GM12878 (cell line): ENCODE results near the gene RNASEH2A. TPM values are rescaled to one million over a fixed set of nuclear protein-coding genes. Genes with fewer than 3 reads are reported as not detected.

Source experiments
- BACH1 ChIP-seq: fragments of 450-650 bp; IDR thresholded peaks from 2 replicates; pipeline ENCODE4 v1.6.1; 2017; ENCODE audit warnings: mild to moderate bottlenecking, borderline replicate concordance
- BRCA1 ChIP-seq: IDR thresholded peaks from 2 replicates; pipeline ENCODE4 v1.6.1; 2011; ENCODE audit warnings: low read depth, low read length, improper control_type of control experiment
- CHD1 ChIP-seq: IDR thresholded peaks from 2 replicates; pipeline ENCODE4 v1.6.1; 2012; ENCODE audit warnings: low read depth, low read length, improper control_type of control experiment
- LARP7 ChIP-seq: fragments of 450-650 bp; IDR thresholded peaks from 2 replicates; pipeline ENCODE4 v1.6.1; 2017; ENCODE audit warnings: mild to moderate bottlenecking
- POLR2AphosphoS5 ChIP-seq: IDR thresholded peaks from 2 replicates; pipeline ENCODE4 v1.6.1; 2011; ENCODE audit warnings: mild to moderate bottlenecking, low read length, inconsistent platforms
- POU2F2 ChIP-seq: IDR thresholded peaks from 3 replicates; pipeline ENCODE4 v1.6.1; 2011; ENCODE audit warnings: low read depth, mild to moderate bottlenecking, low read length, borderline replicate concordance
- SMAD1 ChIP-seq: fragments of 450-650 bp; IDR thresholded peaks from 2 replicates; pipeline ENCODE4 v1.6.1; 2018; ENCODE audit warnings: mild to moderate bottlenecking, low read depth; ENCODE audit not compliant: partially characterized antibody
- YBX1 ChIP-seq: fragments of 450-650 bp; IDR thresholded peaks from 2 replicates; pipeline ENCODE4 v1.6.1; 2016; ENCODE audit warnings: antibody characterized with exemption
- ZNF207 ChIP-seq: fragments of 450-650 bp; IDR thresholded peaks from 2 replicates; pipeline ENCODE4 v1.6.1; 2014; ENCODE audit warnings: antibody characterized with exemption, mild to moderate bottlenecking, borderline replicate concordance
- ZNF217 ChIP-seq: fragments of 450-650 bp; IDR thresholded peaks from 2 replicates; pipeline ENCODE4 v1.6.1; 2017; ENCODE audit warnings: antibody characterized with exemption, mild to moderate bottlenecking
- ZNF622 ChIP-seq: fragments of 450-650 bp; IDR thresholded peaks from 2 replicates; pipeline ENCODE4 v1.6.1; 2017; ENCODE audit warnings: mild to moderate bottlenecking, inconsistent platforms
- polyA plus RNA-seq, 11 experiments: library from polyadenylated mRNA; depleted of rRNA in 4 of 11; unstranded in 6 of 11; stranded (reverse) in 5 of 11; fragments of >200 nt; fragmentation: Nextera tagmentation in 4 of 11; fragmentation: Illumina TruSeq in 1 of 11; extraction: Ambion mirVana in 4 of 11; extraction: Trizol in 1 of 11; gene quantifications; 1 replicate in 1 of 11; 2 replicates in 10 of 11; pipeline versions ENCODE4 v1.2.1 to v1.2.3, GENCODE V29; 2011 to 2016; ENCODE audit warnings: inconsistent platforms in 2 of 11, missing spikeins in 2 of 11, low read depth in 1 of 11
- total RNA-seq, 4 experiments: library from RNA; depleted of rRNA in 3 of 4; stranded (reverse); fragments of >200 nt in 3 of 4; fragmentation: Illumina TruSeq in 1 of 4; extraction: Trizol in 1 of 4; gene quantifications; 2 replicates each; pipeline versions ENCODE4 v1.2.1 to v1.2.3, GENCODE V29; 2013 to 2021
- TF ChIP-seq, protein P1 (sequence below): fragments of 450-650 bp; IDR thresholded peaks from 2 replicates; pipeline ENCODE4 v1.6.1; 2017; ENCODE audit warnings: antibody characterized with exemption, mild to moderate bottlenecking, moderate library complexity
- TF ChIP-seq, protein P2 (sequence below): IDR thresholded peaks from 2 replicates; pipeline ENCODE4 v1.6.1; 2012; ENCODE audit warnings: low read length, inconsistent platforms
- TF ChIP-seq, protein P3 (sequence below): fragments of 450-650 bp; formaldehyde crosslinking; IDR thresholded peaks from 2 replicates; pipeline ENCODE4 v1.4.0; 2020; ENCODE audit warnings: mild to moderate bottlenecking, moderate library complexity
- TF ChIP-seq, protein P4 (sequence below): fragments of 450-650 bp; IDR thresholded peaks from 2 replicates; pipeline ENCODE4 v1.6.1; 2016; ENCODE audit warnings: mild to moderate bottlenecking
- TF ChIP-seq, protein P5 (sequence below): fragments of 450-650 bp; formaldehyde crosslinking; IDR thresholded peaks from 2 replicates; pipeline ENCODE4 v1.5.0; 2022; ENCODE audit warnings: mild to moderate bottlenecking, missing genetic modification characterization

RNASEH2A gene
- total and polyA plus RNA-seq, 10 of the 15 experiments (the other 5 are each of a cell fraction or from before 2014, with no cell fraction given), result 17.4 to 103 (median 40.4) TPM

DNA sequence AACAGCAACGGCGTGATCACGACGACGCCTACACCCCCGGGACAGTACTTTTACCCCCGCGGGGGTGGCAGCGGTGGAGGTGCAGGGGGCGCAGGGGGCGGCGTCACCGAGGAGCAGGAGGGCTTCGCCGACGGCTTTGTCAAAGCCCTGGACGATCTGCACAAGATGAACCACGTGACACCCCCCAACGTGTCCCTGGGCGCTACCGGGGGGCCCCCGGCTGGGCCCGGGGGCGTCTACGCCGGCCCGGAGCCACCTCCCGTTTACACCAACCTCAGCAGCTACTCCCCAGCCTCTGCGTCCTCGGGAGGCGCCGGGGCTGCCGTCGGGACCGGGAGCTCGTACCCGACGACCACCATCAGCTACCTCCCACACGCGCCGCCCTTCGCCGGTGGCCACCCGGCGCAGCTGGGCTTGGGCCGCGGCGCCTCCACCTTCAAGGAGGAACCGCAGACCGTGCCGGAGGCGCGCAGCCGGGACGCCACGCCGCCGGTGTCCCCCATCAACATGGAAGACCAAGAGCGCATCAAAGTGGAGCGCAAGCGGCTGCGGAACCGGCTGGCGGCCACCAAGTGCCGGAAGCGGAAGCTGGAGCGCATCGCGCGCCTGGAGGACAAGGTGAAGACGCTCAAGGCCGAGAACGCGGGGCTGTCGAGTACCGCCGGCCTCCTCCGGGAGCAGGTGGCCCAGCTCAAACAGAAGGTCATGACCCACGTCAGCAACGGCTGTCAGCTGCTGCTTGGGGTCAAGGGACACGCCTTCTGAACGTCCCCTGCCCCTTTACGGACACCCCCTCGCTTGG lies 14.1 kb upstream of the RNASEH2A start (continued):
- TF ChIP-seq, protein P1, sequence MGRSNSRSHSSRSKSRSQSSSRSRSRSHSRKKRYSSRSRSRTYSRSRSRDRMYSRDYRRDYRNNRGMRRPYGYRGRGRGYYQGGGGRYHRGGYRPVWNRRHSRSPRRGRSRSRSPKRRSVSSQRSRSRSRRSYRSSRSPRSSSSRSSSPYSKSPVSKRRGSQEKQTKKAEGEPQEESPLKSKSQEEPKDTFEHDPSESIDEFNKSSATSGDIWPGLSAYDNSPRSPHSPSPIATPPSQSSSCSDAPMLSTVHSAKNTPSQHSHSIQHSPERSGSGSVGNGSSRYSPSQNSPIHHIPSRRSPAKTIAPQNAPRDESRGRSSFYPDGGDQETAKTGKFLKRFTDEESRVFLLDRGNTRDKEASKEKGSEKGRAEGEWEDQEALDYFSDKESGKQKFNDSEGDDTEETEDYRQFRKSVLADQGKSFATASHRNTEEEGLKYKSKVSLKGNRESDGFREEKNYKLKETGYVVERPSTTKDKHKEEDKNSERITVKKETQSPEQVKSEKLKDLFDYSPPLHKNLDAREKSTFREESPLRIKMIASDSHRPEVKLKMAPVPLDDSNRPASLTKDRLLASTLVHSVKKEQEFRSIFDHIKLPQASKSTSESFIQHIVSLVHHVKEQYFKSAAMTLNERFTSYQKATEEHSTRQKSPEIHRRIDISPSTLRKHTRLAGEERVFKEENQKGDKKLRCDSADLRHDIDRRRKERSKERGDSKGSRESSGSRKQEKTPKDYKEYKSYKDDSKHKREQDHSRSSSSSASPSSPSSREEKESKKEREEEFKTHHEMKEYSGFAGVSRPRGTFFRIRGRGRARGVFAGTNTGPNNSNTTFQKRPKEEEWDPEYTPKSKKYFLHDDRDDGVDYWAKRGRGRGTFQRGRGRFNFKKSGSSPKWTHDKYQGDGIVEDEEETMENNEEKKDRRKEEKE, result no peak
- TF ChIP-seq, protein P2, sequence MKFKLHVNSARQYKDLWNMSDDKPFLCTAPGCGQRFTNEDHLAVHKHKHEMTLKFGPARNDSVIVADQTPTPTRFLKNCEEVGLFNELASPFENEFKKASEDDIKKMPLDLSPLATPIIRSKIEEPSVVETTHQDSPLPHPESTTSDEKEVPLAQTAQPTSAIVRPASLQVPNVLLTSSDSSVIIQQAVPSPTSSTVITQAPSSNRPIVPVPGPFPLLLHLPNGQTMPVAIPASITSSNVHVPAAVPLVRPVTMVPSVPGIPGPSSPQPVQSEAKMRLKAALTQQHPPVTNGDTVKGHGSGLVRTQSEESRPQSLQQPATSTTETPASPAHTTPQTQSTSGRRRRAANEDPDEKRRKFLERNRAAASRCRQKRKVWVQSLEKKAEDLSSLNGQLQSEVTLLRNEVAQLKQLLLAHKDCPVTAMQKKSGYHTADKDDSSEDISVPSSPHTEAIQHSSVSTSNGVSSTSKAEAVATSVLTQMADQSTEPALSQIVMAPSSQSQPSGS, result no peak
- TF ChIP-seq, protein P3, sequence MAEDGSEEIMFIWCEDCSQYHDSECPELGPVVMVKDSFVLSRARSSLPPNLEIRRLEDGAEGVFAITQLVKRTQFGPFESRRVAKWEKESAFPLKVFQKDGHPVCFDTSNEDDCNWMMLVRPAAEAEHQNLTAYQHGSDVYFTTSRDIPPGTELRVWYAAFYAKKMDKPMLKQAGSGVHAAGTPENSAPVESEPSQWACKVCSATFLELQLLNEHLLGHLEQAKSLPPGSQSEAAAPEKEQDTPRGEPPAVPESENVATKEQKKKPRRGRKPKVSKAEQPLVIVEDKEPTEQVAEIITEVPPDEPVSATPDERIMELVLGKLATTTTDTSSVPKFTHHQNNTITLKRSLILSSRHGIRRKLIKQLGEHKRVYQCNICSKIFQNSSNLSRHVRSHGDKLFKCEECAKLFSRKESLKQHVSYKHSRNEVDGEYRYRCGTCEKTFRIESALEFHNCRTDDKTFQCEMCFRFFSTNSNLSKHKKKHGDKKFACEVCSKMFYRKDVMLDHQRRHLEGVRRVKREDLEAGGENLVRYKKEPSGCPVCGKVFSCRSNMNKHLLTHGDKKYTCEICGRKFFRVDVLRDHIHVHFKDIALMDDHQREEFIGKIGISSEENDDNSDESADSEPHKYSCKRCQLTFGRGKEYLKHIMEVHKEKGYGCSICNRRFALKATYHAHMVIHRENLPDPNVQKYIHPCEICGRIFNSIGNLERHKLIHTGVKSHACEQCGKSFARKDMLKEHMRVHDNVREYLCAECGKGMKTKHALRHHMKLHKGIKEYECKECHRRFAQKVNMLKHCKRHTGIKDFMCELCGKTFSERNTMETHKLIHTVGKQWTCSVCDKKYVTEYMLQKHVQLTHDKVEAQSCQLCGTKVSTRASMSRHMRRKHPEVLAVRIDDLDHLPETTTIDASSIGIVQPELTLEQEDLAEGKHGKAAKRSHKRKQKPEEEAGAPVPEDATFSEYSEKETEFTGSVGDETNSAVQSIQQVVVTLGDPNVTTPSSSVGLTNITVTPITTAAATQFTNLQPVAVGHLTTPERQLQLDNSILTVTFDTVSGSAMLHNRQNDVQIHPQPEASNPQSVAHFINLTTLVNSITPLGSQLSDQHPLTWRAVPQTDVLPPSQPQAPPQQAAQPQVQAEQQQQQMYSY (CRISPR knock-in tag), result no peak
- TF ChIP-seq ZNF217 (no peak), SMAD1 (no peak), ZNF622 (no peak), YBX1 (no peak), BACH1 (peak; percentile 54; the same call in 1 of the 2 replicates), POLR2AphosphoS5 (peak; percentile 87), CHD1 (0 out of 2 replicates have a peak, but pooled peaks have one; percentile 84), POU2F2 (no peak), ZNF207 (peak; percentile 49; the same call in 1 of the 2 replicates), BRCA1 (no peak), LARP7 (peak; percentile 91)
- TF ChIP-seq, protein P4, sequence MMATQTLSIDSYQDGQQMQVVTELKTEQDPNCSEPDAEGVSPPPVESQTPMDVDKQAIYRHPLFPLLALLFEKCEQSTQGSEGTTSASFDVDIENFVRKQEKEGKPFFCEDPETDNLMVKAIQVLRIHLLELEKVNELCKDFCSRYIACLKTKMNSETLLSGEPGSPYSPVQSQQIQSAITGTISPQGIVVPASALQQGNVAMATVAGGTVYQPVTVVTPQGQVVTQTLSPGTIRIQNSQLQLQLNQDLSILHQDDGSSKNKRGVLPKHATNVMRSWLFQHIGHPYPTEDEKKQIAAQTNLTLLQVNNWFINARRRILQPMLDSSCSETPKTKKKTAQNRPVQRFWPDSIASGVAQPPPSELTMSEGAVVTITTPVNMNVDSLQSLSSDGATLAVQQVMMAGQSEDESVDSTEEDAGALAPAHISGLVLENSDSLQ, result peak; percentile 52; the same call in 1 of the 2 replicates
- TF ChIP-seq, protein P5, sequence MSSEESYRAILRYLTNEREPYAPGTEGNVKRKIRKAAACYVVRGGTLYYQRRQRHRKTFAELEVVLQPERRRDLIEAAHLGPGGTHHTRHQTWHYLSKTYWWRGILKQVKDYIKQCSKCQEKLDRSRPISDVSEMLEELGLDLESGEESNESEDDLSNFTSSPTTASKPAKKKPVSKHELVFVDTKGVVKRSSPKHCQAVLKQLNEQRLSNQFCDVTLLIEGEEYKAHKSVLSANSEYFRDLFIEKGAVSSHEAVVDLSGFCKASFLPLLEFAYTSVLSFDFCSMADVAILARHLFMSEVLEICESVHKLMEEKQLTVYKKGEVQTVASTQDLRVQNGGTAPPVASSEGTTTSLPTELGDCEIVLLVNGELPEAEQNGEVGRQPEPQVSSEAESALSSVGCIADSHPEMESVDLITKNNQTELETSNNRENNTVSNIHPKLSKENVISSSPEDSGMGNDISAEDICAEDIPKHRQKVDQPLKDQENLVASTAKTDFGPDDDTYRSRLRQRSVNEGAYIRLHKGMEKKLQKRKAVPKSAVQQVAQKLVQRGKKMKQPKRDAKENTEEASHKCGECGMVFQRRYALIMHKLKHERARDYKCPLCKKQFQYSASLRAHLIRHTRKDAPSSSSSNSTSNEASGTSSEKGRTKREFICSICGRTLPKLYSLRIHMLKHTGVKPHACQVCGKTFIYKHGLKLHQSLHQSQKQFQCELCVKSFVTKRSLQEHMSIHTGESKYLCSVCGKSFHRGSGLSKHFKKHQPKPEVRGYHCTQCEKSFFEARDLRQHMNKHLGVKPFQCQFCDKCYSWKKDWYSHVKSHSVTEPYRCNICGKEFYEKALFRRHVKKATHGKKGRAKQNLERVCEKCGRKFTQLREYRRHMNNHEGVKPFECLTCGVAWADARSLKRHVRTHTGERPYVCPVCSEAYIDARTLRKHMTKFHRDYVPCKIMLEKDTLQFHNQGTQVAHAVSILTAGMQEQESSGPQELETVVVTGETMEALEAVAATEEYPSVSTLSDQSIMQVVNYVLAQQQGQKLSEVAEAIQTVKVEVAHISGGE (CRISPR knock-in tag), result 0 out of 2 replicates have a peak, but pooled peaks have one; percentile 6
